Smooth muscle cell of the brain vasculature (primary cell): ENCODE results near the gene SLC38A3.
"Not testable (repeated sequence)": the region's sequence is repeated elsewhere in the genome, so short reads cannot be mapped to it uniquely, and the experiment has no call there.

Source experiments
- DNase-seq: peaks from one replicate; pipeline ENCODE4 v3.0.0-alpha.2; 2012; ENCODE audit warnings: low read depth, low spot score

SLC38A3 gene

DNA sequence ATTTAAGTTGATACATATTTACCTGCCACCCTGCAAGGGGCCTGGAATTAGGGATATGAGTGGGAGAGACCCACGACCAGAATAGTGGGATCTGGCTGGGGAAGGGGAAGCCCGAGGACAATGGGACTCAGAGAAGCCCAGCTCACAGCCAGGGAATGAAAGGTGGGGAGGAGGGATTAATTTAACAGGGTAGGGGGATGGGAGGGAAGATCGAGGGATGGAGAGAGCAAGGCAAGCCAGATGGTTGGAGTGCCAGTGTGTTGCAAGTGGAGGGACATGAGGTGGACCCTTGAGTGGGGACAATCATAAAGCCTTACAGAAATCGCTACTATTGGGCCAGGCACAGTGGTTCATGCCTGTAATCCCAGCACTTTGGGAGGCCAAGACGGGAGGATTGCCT lies 26.5 kb downstream of the SLC38A3 start:
- DNase-seq = no peak

DNA sequence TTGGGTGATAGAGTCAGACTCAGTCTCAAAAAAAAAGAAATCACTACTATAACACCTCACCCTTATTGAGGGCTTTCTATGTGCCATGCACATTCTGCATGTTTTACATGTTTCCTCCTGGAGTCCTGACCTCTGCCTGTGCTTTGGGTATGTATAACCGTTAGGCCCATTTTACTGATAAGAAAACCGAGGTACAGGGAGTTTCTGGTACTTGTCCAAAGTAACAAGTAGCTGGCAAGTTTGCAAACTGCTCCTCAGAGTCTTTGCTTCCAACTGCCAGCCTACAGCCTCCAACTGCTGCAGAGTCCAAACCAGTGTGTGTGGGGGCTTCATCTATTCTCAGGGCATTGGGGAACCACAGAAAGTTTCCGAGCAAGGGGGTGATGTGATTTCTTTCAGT lies 27.2 kb downstream of the SLC38A3 start:
- no peak for DNase-seq

DNA sequence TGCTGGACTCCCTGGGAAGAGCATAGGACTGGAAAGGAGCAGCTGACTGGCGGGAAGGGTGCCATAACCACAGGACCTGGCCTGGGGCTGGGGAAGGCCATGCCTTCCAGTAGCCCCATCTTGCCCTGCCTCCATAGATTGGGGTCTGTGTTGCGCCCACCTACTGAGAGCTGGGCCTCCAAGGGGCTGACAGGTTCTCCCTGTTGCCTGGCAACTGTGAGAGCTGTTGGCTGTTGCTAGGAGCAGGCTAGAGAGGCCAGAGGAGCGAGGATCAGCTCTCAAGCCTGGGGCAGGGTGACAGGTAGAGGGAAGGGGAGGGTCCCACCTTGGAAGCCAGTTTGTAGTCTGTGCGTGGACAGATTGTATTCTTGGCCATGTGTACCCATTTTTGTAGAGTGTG lies 28.1 kb downstream of the SLC38A3 start:
- DNase-seq = no peak

DNA sequence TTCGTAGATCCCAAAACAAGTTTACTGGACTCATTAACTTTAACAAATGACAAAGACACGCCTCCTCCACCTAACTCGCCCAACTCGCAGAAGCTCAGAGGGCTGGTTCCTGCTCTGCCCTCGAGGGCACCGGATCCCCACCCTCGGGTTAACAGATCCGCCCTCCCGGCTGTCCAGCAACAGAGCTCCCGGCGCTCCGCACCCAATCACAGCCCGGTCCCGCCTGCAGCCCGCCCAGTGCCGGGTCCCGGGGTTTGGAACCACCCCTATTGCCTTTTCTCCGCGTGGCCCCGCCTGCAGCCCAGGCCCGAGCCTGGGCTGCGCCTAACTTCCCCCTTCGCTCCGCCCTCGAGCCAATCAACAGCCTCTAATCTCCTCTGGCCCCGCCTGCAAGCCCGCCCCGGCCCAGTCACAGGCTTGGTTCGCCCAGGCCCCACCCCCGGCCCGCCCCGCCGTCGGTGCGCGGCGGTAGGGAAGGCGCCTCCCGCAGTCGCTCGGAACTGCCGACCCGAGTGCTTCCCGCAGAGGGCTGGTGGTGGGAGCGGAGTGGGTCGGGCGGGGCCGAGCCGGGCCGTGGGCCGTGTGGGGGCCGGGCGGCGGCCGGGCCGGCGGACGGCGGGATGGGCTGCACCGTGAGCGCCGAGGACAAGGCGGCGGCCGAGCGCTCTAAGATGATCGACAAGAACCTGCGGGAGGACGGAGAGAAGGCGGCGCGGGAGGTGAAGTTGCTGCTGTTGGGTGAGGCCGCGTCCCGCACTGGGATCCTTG lies 30.8 kb downstream of the SLC38A3 start, which contains the start of gene GNAI2:
GNAI2 (plus strand) TSS at position 489 of the 768 bp plus-strand sequence; CDS start at position 621, 132 bp downstream.
- DNase-seq = peak; percentile 94

DNA sequence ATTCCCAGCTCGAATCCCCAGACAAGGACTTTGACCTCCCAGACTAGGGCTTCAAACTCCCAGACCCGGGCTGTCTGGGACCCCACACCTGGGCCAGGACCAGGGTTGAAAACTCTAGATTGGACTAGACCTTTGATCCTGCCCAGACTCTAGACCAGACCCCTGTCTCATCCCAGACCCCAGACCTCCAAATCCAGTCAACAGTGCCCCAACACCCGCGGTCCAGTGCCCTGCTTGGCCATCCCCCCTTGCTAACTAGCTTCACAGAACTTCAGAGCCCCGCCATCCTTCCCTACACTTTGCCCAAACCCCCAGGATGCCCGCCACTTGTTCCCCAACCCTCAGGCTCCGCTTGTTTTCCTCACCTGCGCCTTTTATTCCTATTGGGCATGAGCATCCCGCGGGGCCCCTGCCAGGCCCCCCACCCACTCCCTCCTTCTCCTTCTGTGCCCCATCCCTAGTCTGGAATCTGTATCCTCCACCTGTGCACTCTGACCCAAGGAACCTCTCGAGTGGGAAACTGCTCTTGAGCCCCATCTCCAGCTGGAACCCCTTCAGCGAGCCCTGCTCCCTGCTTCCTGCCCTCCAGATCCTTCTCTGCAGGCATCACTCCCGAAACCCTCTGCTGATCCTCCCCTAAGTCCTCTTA lies 31.5 kb downstream of the SLC38A3 start:
- no peak for DNase-seq

DNA sequence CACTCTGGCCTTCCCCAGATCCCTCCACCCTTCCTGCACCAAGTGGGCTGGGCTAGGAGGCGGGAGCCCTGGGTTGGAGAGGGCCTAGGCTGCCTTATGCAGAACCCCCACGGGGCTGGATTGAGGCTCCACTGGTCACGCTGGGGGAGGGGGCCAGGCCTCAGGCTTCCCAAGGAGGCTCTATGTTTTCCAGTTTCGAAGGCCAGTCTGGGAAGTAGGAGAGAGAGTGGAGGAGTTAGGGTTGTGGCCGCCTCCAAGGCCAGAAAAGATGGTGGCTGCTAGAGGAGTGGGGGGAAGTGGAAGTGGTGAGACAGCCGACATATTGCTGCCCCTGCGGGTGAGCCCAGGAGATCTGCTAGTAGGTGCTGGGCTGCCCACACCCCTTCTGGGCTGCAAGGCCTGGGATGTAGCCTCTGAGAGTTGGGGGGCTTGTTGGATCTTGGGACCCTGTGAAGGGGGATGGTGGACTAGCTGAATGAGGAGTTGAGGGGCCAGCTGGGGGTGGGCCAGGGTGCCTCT lies 32.1 kb downstream of the SLC38A3 start:
- DNase-seq = no peak

DNA sequence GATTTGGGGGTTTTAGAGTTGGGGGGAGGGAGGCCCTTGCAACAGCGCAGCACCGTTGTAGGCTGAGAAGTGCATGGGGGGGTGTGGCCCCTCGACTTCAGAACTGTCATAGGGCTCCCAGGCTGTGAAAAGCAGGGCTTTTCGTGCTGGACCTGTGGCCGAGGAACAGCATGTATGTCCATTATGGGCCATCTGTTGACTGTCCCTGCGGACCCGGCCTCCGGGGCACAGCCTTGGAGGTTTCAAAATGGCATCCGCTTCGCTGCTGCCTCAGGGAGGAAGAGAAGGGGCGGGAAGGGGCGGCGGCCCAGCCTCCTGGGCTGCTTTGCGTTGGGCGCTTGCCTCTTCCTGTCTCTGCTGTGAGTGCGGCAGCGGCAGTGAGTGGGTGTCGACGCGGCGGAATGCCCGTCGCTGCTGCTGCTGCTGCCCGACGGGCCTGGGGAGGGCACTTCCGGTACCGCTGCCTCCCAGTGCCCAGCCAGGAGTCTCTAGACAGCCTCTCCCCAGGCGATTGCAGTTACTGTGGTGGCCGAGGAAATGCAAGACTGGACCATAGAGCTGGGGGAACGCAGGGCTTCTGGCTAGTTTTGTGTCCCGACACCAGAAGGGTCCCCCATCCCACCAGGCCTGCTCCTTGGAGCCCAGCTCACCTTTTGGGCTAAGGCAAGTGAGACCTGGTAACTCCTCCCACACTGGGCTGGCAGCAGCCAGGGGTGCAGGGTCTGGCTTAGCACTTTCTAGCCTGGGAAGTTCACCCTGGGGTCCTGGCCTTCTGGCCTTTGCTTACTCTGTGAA lies 32.9 kb downstream of the SLC38A3 start:
- no peak for DNase-seq

DNA sequence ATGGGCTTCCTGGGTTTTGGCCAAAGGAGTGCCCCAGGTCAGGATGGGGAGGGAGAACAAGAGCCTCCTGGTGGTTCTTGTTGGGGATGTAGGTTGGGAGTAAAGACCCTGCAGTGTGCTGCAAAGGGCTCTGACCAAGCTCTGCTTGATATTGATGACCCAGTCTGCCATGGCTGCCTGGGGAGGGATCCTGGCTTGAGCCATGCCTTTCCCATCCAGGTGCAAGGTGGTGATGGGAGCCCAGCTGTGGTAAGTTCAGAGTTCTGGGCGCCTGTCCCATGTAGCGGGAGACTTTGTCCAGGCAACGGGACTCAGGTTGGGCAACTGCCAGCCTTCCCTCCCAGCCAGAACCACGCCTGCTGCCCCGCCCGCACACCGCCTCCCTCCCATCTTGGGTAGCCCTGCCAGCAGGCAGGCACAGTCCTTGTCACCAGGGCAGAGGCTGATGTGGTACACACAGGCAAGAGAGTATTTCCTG lies 33.5 kb downstream of the SLC38A3 start:
- no peak for DNase-seq

DNA sequence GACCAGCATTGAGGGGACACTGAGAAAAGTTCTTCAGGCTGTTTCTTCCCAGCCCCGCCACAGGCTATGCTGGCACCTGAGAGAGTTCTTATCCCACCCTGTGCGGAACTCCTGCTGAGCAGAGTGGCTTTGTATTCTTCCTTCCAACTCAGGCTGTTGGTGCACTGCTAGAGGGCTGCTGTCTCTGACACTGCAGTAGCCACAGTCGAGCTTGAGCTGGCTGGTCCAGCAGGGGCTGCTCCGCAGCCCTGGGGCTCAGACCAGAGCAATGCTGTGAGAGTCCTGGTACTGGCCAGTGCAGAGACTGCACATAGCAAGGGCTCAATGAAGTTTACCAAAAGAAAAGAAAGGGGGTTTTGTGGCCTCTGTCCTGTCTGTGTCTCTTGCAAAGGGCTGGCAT lies 34.6 kb downstream of the SLC38A3 start:
- DNase-seq = no peak

DNA sequence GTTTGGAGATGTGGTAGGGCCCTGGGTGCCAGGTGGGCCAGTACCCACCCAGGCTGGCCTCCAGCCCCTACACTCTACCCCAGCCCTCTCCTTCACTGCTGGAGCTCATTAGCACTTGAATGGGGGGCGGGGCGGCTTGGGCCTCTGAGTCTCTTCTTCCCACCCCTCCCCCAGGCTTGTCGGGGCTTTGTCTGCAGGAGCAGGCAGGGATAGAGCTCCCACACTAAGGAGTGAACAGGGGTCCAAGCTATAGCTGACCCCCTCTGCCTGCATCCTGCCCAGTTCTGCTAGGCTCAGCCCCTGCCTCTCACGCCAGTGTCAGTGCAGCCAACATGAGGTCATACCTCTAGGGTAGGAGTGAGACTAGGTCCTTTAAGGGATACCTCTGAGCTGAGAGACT lies 36.1 kb downstream of the SLC38A3 start:
- DNase-seq = no peak

DNA sequence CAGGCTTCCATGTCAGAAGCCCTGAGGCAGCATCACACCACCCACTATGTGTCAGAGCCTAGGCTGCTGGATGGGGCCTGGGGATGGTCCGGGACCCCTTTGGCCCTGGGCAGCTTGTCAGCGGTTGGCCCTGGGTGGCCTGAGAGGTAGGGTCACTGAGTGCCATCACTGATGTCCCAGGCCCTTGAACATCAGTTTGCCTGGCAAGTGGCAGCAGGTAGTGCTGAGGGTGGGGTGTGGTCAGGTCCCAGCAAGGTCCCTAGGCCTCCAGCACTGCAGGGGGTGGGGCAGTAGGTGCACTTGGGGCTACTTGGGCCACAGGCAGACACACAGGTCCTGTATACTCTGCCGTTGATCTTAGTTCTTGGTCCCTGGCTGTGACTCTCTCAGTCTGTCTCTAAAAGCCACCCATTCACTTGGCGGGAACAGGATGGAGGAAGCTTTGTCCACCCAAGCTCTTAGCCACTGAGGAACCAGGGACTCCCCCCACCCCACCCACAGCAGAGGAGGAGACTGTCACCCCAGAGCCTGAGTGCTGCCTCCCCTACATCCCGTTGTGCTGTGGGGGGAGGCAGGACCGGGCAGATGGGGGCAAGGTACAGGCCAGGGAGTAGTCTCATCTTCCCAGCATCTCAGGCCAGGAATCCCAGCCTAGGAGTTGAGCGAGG lies 36.8 kb downstream of the SLC38A3 start:
- no peak for DNase-seq

DNA sequence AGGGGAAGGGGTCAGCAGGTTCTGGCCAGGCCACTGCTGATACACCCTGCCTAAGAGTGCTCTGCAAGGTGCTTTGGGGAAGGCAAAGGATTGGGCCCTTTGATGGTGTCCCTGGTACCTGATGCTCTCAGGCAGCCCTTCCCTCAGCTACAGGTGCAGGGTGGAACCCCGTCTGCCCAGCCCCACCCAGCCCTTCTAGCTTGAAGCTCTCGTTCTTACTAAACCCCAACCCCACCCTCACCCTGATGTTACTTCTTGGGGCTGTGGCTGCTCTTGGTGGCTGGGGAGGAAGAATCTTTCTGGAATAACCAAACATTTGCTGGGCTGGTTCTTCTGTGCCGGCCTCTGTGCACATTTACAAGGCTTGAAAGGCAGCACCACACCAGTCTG lies 37.3 kb downstream of the SLC38A3 start:
- DNase-seq = no peak

DNA sequence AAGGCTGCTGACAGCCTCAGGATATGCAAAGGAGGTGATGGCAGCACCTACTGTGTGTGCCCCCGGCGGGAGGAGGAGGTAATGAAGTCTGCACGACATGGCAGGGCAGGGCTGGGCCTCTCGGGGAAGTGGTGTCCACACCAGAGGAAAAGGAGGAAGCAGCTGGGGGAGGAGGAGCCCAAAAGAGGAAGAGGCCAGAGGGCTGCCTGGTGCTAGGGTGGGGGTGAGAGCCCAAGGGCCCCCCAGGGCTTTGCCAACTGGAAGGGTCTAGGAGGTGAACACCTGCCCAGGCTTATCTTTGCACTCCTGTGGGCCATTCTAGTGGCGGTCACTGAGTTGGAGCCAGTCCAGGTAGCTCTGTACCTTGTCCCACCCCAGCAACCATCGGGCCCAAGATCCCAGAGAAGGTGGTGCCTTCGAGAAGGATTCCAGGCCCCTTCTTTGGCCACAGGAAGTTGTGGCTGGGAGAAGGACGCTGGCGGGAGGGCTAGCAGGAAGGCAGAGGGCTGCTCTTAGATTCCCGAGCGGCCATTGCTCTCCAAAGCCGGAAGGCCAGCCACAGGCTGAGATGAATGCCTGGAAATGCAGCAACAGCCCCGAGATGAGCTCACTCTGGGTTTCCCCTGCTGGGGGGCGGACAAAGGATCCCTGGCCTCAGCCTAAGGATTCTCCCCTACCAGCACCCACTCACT lies 37.9 kb downstream of the SLC38A3 start:
- no peak for DNase-seq

DNA sequence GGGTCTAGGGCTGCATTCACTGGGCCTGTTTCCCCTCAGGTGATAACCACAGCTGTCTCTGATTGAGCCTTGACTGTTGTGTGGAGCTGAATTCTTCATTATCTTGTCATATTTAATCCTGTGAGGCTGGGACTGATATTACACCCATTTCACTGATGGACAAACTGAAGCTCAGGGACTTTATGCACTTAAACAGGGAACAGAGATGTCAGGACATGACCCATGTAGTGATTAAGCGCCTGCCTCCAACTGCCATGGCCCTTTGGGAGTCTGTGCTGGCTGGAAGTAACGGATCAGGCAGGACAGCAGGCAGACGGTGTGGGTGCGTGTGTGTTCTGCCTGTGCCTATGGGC lies 38.4 kb downstream of the SLC38A3 start:
- no peak for DNase-seq

DNA sequence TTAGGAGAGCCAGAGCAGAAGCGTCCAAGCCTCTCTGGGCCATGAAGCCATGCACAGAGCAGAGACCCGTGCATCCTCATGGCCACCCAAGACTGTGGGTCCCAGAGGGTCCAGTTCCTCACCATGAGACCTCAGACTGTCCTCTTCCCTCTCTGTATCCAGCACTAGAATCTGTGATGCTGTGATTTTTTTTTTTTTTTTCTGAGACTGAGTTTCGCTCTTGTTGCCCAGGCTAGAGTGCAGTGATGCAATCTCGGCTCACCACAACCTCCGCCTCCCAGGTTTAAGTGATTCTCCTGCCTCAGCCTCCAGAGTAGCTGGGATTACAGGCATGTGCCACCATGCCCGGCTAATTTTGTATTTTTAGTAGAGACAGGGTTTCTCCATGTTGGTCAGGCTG lies 39.7 kb downstream of the SLC38A3 start:
- DNase-seq = not testable (repeated sequence)

DNA sequence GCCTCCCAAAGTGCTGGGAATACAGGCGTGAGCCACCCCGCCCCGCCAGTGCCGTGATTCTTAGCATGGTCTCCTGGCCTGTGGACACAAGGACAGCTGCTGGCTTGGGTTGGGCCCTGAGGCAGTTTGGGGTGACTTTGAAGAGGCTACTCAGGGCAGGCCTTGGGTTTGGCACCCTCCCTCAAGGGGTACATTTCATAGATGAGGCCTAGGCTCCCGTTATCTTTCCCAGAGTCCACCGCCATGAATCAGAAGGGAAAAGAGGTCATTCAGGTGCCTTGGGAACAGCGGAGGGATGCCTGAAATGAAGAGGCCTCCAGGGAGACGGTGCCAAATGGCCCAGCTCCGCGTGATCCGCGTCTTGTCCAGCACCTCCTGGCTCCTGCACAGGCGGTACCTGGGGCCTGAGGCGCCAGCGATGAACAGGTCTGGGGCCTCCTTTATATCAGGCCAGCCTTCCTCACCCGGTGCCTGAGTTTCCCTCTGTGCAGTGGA lies 40.2 kb downstream of the SLC38A3 start:
- DNase-seq = no peak

DNA sequence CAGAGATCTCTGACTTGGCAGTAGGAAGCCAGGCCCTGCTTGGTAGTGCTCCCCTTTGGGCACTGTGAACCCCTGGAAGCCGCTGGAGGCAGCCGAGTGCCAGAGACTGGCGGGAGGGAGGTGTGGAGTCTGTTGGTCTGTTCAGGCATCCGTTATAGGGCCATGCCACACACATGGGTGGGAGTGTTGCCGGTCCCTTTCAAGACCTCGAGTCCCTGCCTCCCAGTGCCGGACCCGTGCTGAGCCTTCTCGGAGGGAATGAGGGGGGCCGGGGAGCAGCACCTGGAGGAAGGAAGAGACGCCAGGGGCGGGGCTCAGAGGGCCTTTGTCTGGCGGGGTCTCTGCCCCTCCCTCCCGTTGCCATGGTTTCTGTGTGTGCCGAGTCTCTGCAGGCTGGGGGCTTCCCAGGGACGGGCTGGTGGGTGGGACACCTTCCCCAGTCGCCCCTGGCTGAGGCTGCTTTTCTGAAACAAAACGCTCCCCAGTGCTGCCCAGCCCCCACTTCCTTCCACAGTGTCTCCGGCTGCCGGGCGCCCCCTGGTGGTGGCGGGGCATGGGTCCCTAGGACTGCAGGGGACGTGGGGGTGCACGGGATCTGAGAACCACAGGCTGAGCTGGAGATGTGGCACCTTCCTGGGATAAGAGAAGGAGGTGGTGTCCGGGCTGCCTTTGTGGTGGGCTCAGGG lies 40.9 kb downstream of the SLC38A3 start:
- peak; percentile 82 for DNase-seq

DNA sequence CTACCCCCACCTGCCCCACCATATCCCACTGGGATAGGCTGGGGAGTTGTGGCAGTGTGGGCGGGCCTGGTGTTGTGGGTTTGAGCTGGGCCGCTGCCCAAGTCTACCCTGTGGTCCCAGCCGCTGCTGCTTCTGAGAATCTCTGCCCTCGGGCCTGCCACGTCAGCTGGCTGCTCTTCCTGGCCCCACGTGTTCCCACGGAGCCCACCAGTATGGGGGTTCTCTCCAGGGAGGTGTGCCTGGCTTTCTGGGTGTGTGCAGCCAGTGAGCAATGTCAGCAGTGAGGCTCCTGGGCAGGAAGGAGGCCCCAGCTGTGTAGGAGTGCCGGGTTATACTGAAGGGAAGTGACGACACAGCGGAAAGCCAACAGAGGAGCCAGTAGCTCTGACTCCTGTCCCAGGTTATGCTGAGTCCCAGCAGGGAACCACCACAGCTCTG lies 41.5 kb downstream of the SLC38A3 start:
- DNase-seq = peak; percentile 80

DNA sequence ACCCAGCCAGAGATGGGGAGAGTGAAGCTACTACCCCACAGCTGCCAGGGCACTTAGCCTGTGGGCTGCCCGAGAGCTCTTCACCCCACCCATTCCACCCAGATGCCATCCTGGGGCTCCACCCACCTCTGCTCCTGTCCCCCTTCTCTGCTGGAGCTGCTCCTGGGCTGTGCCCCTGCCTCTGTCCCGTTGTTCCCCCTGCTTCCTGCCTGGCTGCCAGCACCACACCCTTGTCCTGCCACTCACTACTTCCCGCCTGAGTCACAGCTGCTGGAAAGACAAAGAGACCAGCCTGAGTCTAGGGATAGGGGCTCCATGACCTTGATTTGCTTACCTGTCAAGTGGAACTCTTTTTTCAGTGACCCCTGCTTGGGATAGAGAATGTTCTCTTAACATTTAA lies 43.3 kb downstream of the SLC38A3 start:
- no peak for DNase-seq

DNA sequence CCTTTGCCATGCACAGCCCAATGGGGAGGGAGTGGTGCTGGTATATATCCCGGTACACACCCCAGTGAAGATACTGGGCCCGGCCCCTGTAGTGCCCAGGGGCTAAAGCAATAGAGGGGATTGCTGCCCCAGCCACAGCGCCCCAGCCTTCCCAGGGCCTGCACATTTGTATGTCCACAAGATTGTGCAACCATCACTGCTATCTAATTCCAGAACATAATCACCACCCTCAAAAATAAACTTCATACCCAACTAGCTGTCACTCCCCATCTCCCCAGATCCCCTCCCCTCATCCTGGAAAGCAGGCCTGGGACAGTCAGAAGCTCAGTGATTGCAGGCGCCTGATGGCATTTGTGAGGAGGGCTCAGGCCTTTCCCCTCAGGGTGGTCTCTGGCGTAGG lies 44.4 kb downstream of the SLC38A3 start:
- DNase-seq = no peak
